C4-2B (cell line): ENCODE measurements around the gene THRB.

Experiments
- CTCF ChIP-seq: fragments of 450-650 bp; conservative IDR thresholded peaks from 2 replicates; pipeline ENCODE4 v1.5.1; 2017; ENCODE audit warnings: mild to moderate bottlenecking
- ZFX ChIP-seq: fragments of 450-650 bp; IDR thresholded peaks from 2 replicates; pipeline ENCODE4 v1.6.1; 2017

DNA sequence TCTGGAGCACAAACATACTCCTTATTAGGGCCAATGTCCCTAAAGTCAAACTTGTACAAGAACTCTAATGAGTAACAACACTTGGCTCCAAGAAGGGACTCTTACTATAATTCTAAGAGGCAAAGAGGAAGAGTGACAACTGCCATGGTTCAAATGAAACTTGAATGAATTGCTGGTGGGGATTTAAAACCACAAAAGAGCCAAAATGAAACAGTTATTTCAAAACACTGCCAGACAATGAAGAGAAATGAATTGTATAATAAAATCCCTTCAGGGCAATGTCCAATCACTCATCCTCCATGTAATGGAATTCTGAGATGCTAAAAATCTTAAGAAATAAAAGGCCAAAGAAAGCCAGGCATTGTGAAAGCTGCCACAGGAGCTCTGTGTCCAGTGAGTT is 14.2 kb downstream of the THRB start:
- no peak for TF ChIP-seq CTCF
- TF ChIP-seq ZFX: no peak
